ENCODE measurements around the gene CTRB2.
"Not testable (repeated sequence)": the region's sequence is repeated elsewhere in the genome, so short reads cannot be mapped to it uniquely, and the experiment has no call there.

Gene CTRB2

DNA sequence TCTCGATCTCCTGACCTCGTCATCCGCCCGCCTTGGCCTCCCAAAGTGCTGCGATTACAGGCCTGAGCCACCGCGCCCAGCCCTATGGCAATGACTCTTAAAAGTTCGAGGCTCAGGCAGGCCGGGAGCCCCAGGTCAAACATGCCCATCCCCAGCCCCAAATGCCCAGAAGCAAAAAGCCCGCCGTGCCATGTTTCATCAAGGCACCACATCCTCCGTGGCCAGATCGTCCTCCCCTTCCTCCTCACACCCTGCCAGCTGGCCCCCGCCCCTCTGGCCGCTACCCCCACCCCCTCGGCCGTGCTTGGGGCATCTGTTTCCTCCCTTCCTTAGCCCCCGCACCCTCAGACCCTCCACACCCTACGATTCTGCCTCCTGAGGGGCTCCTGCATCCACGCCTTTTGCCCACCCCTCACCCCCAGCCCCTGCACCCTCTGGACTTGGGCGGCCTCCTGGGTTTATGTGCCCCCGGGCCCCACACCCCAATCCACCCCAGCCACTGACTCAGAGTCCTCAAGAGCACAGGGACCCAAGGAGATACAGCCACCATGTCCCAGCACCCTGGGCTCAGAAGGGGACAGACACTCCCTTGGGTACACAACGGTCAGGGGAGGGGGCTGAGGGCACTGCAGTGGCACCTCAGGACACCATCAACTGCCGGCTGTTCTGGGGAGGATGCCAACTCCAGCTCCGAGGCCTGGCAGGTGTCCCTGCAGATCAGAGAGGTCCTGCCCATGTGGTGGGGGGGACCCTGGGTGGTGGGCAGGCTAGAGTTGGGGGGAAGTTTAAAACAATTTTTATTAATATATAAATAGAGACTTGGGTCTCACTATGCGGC, 18.9 kb upstream of the CTRB2 start:
- DNase-seq: no peak

DNA sequence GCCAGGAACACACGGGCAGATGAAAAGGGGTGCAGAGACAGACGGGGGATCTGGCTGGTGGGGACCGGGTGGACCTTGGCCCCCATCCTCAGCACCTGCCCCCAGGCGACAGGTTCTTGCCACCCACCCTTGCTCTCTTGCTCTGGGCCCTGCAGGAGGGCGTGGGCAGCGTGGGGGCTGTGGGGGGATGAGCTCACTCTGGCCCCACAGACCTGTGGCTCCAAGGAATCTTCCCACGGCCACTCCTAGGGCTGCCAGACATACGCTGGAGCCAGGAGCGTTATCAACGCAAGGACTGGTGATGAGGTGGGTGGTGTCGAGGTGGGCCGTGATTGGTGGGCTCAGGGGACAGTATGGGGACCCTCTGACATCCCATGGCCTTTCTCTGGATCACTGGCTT, 18.1 kb upstream of the CTRB2 start:
- DNase-seq: no peak

DNA sequence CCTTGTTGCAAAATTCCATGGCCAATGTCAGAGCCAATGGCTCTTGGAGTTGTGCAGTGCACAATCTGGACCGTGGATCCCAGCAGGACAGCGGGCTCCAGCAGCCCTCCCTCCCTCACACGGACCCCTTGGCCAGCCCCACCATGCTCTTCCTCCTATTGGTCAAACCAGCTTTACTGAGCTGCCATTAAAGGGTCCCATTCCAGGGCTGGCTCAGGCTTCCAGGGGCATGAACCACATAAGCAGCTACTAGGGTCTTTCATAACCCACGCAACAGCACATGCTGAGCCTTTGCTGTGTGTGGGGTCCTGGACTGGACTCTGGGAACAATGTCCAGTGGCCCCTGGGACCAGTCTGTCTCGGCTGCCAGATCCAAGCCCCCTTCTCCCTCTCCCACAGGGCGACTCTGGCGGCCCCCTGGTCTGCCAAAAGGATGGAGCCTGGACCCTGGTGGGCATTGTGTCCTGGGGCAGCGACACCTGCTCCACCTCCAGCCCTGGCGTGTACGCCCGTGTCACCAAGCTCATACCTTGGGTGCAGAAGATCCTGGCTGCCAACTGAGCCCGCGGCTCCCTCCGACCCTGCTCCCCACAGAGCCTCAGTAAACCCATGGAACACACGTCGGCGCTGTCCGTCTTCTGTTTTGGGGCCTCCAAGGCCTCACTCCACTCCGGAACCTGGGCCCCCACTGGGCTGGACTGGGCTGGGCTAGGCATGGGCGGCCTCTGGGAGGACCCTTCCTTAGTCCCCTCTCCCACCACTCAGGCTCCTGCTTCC, 17.5 kb upstream of the CTRB2 start:
- DNase-seq: no peak

DNA sequence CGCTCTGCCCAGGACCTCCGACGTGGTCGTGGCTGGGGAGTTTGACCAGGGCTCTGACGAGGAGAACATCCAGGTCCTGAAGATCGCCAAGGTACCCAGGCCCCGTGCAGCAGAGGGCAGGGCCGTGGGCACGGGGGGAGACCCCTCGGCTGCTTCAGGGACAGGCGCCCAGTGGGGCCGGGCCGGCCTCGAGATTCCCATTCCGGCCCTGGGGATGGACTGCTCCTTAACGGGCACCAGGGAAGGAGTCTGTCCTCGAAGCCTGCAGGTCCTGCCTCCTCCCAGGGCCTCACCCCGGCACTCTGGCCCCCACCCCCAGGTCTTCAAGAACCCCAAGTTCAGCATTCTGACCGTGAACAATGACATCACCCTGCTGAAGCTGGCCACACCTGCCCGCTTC, 16.2 kb upstream of the CTRB2 start:
- DNase-seq: not testable (repeated sequence)

DNA sequence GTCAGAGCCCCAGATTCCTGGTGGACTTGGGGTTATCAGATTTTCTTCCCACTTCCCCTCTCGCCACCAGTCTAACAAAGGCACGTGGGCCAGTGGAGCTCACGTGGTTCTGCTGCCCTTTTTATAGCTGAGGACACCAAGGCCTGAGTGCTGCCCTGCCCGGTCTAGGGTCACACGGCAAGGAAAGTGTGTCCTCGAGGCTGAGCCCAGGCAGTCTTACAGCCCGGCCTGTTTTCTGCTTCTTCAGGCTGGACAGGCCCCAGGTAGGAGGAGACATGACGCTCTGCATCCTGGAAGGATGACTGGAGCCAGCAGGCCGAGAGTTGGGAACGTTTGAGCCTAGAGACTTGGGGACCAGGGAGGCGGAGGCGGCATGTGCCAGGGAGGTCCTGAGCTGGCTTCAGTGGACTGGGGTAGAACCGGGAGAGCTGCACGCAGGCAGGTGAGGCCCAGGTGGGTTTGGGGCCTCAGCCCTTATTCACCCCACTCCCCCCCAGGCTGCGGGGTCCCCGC, 15.4 kb upstream of the CTRB2 start:
- no peak for DNase-seq

DNA sequence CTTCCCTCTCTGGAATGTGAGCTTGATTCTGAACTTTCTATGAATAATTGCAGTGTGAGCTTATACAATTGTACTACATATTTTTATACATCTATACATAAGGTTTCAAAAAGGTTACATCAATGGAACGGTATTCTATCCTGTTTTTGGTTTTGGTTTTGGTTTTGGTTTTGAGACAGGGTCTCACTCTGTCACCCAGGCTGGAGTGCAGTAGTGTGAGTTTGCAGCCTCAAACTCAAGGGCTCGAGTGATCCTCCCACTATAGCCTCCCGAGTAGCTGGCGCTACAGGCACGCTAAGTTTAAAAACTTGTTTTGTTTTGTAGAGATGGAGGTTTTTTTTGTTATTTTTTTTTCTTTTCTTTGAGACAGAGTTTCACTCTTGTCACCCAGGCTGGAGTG, 12.9 kb upstream of the CTRB2 start:
- no peak for DNase-seq

DNA sequence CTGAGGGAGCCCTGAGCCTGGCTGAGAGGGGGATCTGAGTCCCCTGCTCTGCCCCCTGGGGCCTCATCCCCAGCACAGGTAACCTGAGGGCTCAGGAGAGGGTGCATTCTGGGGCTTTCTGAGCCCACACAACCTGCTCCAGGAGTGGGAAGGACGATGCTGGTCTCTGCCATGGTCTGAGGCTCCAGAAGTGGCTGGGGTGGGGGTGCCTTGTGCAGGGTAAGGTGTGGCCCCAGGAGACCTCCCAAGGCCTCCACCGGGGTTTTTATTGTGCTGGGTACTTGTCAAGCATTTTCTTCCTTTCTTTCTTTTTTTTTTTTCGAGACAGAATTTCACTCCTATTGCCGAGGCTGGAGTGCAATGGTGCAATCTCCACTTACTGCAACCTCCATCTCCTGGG, 12.1 kb upstream of the CTRB2 start:
- no peak for DNase-seq

DNA sequence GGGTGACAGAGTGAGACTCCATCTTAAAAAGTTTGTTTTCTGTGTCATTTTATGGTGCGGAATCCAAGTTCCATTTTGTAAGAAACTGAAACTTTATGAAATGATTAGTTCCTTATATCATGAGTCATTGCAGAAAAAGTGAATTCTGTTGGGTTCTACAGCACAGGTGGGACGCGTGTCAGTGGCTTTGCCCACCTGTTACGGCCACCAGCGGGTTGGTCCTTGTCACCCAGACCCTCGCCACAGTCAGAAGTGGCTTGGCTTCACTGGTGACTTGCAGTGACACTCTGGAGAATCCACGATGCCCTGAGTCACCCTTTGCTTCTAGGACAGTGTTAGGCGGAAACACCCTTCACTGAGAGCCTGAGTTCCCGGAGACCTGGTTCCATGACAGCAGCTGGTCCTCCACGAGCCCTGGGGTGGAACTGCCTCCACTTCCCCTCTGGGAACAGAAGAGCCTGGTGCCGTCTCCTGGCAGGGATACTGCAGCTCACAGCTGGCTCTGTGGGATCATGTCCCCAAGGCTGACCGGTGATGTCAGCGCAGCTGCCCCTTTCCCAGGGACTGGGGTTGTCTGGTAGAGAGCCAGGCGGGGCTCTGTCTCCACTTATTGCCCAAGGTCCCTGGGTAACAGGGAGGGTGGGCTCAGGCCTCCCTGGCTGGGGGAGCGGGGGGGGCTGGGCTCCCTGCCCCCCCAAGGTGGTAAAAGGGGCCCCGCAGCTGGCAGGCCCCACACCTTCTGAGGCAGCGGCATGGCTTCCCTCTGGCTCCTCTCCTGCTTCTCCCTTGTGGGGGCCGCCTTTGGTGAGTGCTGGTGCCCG, 11.5 kb upstream of the CTRB2 start, which contains the start of gene CTRB1:
Gene CTRB1, plus strand, starts transcription at position 733 of the 821 bp plus-strand sequence. Its CDS starts 20 bp downstream, at position 753.
- DNase-seq: no peak

DNA sequence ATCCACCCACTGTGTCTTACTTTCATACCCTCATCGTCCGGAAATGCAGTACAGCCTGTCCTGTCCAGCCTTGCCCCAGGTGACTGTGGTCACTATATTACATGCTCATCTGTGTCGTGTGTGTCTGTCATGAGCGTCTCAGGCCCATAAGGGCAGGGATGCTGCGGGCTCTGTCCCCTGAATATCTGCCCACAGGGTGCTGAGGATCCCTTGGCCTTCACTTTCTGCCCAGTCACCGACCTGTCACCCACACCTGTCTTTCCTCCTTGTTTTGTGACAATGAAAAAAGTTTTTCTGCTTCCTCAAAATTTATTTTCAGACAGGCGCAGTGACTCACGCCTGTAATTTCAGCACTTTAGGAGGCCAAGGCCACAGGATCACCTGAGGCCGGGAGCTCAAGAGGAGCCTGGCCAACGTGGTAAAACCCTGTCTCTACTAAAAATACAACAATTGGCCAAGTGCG, 10.5 kb upstream of the CTRB2 start:
- DNase-seq: no peak

DNA sequence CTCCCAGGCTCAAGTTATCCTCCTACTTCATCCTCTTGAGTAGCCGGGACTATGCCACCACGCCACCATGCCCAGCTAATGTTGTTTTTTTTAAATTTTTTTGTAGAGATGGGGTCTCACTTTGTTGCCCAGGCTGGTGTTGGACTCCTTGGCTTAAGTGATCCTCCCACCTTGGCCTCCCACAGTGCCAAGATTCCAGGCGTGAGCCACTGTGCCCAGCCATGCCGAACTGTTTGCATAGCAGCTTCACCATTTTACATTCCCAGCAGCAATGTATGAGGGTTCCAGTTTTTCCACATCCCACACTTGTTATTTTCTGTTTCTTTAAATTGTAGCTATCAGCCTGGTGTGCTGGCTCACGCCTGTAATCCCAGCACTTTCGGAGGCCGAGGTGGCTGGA, 9.6 kb upstream of the CTRB2 start:
- no peak for DNase-seq

DNA sequence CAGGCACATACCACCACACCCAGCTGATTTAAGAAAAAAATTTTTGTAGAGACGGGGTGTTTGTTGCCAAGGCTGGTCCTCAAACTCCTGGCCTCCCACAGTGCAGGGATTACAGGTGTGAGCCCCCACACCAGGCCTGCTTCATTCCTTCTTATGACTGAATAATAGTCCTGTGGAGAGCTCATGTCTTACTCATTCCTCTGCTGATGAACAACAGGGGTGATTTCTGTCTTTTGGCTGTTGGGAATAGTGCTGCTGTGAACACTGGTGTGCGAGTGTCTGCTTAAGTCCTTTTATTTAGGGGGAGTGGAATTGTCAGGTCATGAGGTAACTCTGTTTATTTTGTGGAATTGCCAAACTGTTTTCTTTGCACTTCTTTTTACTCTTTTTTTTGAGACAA, 9.2 kb upstream of the CTRB2 start:
- DNase-seq: no peak

DNA sequence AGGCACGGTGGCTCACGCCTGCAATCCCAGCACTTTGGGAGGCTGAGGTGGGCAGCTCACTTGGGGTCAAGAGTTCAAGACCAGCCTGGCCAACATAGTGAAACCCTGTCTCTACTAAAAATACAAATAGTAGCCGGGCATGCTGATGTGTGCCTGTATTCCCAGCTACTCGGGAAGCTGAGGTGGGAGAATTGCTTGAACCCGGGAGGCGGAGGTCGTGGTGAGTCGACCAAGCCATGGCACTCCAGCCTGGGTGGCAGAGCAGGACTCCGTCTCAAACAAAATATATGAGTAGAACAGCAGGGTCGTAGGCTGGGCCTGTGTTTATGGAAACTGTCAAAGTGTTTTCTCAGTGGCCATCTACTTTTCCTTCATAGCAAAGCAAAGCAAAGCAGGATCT, 4.3 kb upstream of the CTRB2 start:
- not testable (repeated sequence) for DNase-seq

DNA sequence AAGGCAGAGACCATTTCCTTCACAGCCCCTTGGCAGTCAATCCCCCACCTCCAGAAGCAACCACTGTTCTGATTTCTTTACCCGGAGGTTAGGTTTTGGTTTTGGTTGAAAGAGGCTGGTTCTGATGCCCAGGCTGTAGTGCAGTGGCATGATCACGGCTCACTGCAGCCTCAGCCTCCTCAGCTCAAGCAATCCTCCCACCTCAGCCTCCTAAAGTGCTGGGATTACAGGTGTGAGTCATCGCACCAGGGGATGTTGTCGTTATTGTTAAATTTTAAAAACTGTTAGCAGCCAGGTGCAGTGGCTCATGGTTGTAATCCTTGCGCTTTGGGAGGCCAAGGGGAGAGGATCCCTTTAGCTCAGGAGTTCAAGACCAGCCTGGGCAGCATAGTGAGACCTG, 3.0 kb upstream of the CTRB2 start:
- DNase-seq: no peak

DNA sequence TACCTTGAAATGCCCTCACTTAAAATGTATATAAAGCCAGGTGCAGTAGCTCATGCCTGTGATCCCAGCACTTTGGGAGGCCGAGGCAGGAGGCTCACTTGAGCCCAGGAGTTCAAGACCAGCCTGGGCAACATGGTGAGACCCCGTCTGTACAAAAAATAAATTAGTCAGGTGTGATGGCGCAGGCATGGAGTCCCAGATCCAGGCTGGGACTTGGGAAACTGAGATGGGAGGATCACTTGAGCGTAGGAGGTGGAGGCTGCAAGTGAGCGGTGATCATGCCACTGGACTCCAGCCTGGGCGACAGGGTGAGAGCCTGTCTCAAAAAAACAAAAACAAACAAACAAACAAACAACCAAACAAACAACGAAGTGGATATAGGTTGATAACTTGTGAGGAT, 2.6 kb upstream of the CTRB2 start:
- not testable (repeated sequence) for DNase-seq

DNA sequence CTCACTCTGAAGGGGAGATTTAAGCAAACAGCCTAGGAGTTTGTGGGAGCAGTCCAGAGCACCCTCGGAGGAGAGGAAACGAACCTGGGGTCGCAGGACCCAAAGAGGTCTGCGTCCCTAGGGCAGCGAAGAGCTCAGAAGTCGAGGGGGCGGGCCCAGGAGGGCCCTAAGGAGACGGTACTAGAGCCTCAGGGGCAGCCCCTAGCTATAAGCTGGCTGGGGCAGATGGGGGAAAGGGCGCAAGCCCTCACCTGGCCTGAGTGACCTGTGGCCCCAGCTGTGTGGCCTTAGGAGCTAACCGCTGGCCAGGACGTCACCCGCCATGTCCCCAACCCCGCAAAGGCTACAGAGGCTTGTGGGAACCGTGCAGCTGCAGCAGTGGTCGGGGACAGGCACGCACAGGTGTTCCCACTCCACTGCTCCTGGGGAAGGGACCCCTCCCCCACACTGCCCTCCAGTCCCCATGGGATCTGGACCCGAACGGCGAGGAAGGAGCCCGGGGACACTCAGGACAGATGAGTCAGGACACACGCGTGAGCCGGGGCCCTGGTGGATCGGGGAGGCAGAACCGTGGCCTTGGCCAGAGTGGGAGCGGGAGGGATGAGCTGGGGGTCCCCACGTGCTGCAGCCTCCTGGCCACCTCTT, 2.0 kb upstream of the CTRB2 start:
- no peak for DNase-seq

DNA sequence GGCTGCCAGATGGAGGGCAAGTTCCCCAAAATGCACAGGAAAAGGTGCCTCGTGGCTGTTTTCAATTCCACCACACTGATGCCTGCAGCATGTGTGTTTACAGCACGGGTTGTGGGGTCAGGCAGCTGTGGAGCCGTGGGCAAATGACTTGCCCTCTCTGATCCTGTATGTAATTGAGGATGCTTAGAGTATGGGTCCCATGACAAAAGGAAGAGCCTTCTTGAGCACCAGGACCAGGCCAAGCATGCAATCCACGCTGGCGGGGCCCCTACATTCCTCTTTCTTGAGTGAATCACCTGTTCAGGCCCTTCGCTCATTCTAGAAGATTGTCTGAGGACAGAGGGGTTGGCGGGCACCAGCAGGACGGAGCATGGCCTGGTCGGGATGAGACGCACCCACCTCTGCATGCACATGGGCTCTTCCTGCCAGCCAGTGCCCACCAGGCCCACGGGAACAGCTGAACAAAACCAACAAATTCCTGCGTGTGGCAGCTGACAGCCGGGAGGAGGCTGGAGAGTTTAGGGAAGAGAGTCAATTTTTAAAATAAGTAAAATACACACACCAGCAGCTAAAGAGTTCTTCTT, 1.4 kb upstream of the CTRB2 start:
- no peak for DNase-seq

DNA sequence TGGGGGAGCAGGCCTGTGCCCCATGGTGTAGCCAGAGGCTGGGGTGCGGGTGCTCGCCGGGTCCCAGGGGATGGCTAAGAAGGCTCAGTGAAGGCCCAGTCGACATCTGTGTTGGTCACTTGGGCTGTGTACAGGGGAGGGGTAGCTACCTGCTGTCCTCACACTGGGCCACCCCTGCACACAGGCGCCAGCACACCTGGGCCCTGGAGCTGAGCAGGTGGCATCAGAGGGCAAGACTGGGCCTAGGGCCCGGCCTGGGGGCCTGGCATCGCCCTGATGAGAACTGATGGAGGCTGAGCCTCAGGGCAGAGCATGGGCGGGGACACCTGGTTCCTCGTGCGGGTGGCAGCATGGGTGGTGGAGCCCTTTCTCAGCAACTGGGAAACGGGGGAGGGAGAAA, 870 bp upstream of the CTRB2 start:
- no peak for DNase-seq

DNA sequence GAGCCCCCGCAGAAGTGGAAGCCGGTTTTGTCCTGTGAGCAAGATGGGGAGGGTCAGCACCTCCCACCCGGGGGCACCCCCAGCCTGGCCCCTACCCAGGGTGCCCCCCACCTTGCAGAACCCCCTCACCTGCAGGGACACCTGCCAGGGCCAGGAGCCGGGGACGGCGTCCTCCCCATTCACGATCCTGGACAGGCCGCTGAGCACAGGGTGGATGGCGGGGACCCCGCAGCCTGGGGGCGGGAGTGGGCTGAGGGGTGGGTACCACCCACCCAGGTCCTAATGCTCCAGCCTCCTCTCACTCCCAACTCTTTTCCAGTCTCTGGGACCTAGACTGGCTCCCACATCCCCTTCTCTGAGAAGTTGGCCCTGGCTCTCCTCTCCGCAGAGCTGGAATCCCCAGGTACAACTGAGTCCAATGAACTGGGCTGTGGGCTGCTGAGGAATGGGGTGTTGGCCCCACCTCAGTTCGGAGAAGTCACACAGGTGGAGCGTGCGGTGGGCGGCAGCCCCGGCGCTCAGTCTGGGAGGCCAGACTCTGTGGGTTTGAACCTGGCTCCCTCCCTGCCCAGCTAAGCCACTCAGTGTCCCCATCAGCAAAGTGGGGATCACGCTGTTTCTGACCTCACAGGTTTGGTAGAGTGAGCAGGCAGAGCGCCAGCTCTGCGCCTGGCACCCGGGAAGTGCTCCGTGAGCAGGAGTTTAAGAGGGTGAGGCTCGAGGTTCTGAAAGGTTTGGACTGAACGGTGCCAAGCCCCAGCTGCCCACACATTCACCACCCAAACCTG, 806 bp downstream of the CTRB2 start:
- not testable (repeated sequence) for DNase-seq

DNA sequence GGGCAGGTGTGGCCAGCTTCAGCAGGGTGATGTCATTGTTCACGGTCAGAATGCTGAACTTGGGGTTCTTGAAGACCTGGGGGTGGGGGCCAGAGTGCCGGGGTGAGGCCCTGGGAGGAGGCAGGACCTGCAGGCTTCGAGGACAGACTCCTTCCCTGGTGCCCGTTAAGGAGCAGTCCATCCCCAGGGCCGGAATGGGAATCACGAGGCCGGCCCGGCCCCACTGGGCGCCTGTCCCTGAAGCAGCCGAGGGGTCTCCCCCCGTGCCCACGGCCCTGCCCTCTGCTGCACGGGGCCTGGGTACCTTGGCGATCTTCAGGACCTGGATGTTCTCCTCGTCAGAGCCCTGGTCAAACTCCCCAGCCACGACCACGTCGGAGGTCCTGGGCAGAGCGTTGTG, 1.5 kb downstream of the CTRB2 start:
- not testable (repeated sequence) for DNase-seq

DNA sequence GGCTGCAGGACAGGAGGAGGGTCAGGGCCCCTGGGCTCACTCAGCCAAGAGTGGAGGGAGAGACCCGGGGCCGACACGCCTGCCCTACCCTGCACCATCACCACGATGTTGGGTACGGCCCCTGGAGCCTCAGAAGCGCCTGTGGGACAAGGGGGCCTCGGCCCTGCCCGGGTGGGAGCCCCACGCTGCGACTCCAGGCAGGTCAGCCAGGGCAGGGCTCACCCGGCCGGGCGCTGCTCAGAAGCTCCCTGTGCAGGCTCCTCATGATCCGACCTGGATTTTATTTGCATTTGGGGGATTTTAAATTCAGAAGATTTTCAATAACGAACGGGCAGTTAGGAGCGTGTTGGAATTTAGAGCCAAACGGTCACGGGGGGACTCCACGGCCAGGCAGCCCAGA, 2.1 kb downstream of the CTRB2 start:
- DNase-seq: not testable (repeated sequence)

DNA sequence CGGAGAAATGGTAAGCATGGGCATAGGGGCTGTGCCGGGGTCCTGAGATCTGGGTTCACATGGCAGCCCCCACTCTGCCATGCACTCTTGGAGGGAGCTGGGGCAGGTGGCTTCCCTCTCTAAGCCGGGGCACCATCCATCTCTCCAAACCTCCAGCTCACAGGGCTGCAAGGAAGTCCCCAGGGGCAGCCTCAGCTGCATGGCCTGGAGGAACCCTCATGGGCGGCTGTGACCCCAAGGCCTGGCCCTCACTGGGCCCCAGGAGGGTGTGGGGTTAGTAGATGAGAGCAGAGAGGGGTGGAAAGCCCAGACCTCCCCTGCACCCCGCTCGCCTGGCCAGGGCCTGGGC, 2.6 kb downstream of the CTRB2 start:
- DNase-seq: no peak

Measured in NCI-H1092 (cell line).